ENCODE data around the gene CEP170.

CEP170 gene

DNA sequence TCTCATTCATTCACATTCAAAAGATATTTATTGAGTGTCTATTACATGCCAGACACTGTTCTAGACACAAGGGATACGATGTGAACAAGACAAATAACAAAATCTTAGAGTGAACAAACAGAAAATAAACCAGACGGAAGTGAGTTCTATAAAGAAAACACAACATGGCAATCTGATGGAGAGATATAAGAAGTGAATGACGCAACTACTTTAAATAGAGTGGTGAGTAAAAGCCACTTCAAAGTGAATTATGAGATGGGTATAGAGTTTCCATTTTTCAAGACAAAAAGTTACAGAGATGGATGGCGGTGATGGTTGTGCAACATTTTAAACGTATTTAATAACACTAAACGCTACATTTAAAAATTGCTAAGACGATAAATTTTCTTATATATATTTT lies 75.4 kb downstream of the CEP170 start (continued):
- TF ChIP-seq ZBTB7A (tag by site-specific recombination; IDR thresholded peaks at IDR 0.05; ENCODE audit: low read depth) (no peak), ZSCAN23 (tag by site-specific recombination; IDR thresholded peaks at IDR 0.05) (no peak), ZNF175 (tag by site-specific recombination; IDR thresholded peaks at IDR 0.05) (no peak), ZNF76 (tag by site-specific recombination; IDR thresholded peaks at IDR 0.05; ENCODE audit: borderline replicate concordance, low read depth) (no peak), ZNF274 (IDR thresholded peaks at IDR 0.05; ENCODE audit: low read length) (no peak), ZNF274 (tag by site-specific recombination; IDR thresholded peaks at IDR 0.05; ENCODE audit: borderline replicate concordance) (no peak), ZNF174 (tag by site-specific recombination; IDR thresholded peaks at IDR 0.05) (no peak), ZNF335 (tag by site-specific recombination; conservative IDR thresholded peaks at IDR 0.05) (no peak), ZNF626 (tag by site-specific recombination; IDR thresholded peaks at IDR 0.05) (no peak), ZNF692 (tag by site-specific recombination; IDR thresholded peaks at IDR 0.05) (no peak), ZFP41 (tag by site-specific recombination; IDR thresholded peaks at IDR 0.05; ENCODE audit: borderline replicate concordance) (no peak), SCRT2 (tag by site-specific recombination; IDR thresholded peaks at IDR 0.05) (no peak), ZNF792 (tag by site-specific recombination; IDR thresholded peaks at IDR 0.05) (no peak), ZNF248 (tag by site-specific recombination; IDR thresholded peaks at IDR 0.05) (no peak), ZNF391 (tag by site-specific recombination; IDR thresholded peaks at IDR 0.05; ENCODE audit: borderline replicate concordance, low read depth) (no peak), ZNF654 (tag by site-specific recombination; IDR thresholded peaks at IDR 0.05; ENCODE audit: low read depth) (no peak), SCRT1 (tag by site-specific recombination; IDR thresholded peaks at IDR 0.05; ENCODE audit: borderline replicate concordance) (no peak), ZNF610 (tag by site-specific recombination; IDR thresholded peaks at IDR 0.05; ENCODE audit: borderline replicate concordance) (0 out of 2 replicates have a peak, but pooled peaks have one; percentile 32), ZNF26 (tag by site-specific recombination; IDR thresholded peaks at IDR 0.05) (no peak), ZNF24 (tag by site-specific recombination; IDR thresholded peaks at IDR 0.05) (peak; percentile 69), ZNF571 (tag by site-specific recombination; IDR thresholded peaks at IDR 0.05) (no peak), ZSCAN30 (tag by site-specific recombination; IDR thresholded peaks at IDR 0.05) (no peak), ZFP3 (tag by site-specific recombination; IDR thresholded peaks at IDR 0.05; ENCODE audit: low read depth) (no peak), ZNF133 (tag by site-specific recombination; IDR thresholded peaks at IDR 0.05) (no peak), ZNF791 (tag by site-specific recombination; IDR thresholded peaks at IDR 0.05) (no peak), ZNF350 (tag by site-specific recombination; IDR thresholded peaks at IDR 0.05) (no peak), ZNF211 (tag by site-specific recombination; IDR thresholded peaks at IDR 0.05; ENCODE audit: low read depth) (no peak), ZSCAN16 (tag by site-specific recombination; IDR thresholded peaks at IDR 0.05) (no peak)
- TF ChIP-seq, protein P1, sequence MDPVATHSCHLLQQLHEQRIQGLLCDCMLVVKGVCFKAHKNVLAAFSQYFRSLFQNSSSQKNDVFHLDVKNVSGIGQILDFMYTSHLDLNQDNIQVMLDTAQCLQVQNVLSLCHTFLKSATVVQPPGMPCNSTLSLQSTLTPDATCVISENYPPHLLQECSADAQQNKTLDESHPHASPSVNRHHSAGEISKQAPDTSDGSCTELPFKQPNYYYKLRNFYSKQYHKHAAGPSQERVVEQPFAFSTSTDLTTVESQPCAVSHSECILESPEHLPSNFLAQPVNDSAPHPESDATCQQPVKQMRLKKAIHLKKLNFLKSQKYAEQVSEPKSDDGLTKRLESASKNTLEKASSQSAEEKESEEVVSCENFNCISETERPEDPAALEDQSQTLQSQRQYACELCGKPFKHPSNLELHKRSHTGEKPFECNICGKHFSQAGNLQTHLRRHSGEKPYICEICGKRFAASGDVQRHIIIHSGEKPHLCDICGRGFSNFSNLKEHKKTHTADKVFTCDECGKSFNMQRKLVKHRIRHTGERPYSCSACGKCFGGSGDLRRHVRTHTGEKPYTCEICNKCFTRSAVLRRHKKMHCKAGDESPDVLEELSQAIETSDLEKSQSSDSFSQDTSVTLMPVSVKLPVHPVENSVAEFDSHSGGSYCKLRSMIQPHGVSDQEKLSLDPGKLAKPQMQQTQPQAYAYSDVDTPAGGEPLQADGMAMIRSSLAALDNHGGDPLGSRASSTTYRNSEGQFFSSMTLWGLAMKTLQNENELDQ (tag by site-specific recombination; IDR thresholded peaks at IDR 0.05; ENCODE audit: low read depth), result no peak
- TF ChIP-seq, protein P2, sequence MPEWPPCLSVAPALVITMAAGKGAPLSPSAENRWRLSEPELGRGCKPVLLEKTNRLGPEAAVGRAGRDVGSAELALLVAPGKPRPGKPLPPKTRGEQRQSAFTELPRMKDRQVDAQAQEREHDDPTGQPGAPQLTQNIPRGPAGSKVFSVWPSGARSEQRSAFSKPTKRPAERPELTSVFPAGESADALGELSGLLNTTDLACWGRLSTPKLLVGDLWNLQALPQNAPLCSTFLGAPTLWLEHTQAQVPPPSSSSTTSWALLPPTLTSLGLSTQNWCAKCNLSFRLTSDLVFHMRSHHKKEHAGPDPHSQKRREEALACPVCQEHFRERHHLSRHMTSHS (tag by site-specific recombination; IDR thresholded peaks at IDR 0.05), result no peak
- TF ChIP-seq, protein P3, sequence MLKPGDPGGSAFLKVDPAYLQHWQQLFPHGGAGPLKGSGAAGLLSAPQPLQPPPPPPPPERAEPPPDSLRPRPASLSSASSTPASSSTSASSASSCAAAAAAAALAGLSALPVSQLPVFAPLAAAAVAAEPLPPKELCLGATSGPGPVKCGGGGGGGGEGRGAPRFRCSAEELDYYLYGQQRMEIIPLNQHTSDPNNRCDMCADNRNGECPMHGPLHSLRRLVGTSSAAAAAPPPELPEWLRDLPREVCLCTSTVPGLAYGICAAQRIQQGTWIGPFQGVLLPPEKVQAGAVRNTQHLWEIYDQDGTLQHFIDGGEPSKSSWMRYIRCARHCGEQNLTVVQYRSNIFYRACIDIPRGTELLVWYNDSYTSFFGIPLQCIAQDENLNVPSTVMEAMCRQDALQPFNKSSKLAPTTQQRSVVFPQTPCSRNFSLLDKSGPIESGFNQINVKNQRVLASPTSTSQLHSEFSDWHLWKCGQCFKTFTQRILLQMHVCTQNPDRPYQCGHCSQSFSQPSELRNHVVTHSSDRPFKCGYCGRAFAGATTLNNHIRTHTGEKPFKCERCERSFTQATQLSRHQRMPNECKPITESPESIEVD (tag by site-specific recombination; IDR thresholded peaks at IDR 0.05), result no peak
- TF ChIP-seq, protein P4, sequence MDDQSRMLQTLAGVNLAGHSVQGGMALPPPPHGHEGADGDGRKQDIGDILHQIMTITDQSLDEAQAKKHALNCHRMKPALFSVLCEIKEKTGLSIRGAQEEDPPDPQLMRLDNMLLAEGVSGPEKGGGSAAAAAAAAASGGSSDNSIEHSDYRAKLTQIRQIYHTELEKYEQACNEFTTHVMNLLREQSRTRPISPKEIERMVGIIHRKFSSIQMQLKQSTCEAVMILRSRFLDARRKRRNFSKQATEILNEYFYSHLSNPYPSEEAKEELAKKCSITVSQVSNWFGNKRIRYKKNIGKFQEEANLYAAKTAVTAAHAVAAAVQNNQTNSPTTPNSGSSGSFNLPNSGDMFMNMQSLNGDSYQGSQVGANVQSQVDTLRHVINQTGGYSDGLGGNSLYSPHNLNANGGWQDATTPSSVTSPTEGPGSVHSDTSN (CRISPR knock-in tag; IDR thresholded peaks at IDR 0.05), result no peak
